Aorta (tissue), 5 donors: ENCODE data around the gene NEGR1. TPM values are rescaled to one million over a fixed set of nuclear protein-coding genes. Genes with fewer than 3 reads are reported as not detected.

Source experiments
- ATAC-seq: fragments of 200-7000 bp; cut with Tn5 transposase; one replicate; pipeline ENCODE4 v1.9.1; 2022; ENCODE audit warnings: moderate library complexity; ENCODE audit not compliant: low FRiP score
- DNase-seq, 2 donors: peaks; one replicate each; pipeline ENCODE4 v3.0.0-alpha.2; 2020
- H3K27ac ChIP-seq, 2 donors: one replicate each; pipeline ENCODE4 v1.5.1; 2013; ENCODE audit warnings: low read length in 2 of 2, mild to moderate bottlenecking in 2 of 2, moderate library complexity in 2 of 2, control low read depth in 1 of 2, inconsistent platforms in 1 of 2, low read depth in 1 of 2
- H3K27me3 ChIP-seq, 2 donors: one replicate each; pipeline ENCODE4 v1.6.1; 2013; ENCODE audit warnings: control low read depth in 1 of 2, low read length in 1 of 2, mild to moderate bottlenecking in 1 of 2, moderate library complexity in 1 of 2; ENCODE audit not compliant: insufficient read depth in 2 of 2, control insufficient read depth in 1 of 2
- H3K36me3 ChIP-seq, 2 donors: one replicate each; pipeline ENCODE4 v1.6.1; 2013; ENCODE audit warnings: control low read depth in 1 of 2, low read length in 1 of 2, mild to moderate bottlenecking in 1 of 2; ENCODE audit not compliant: insufficient read depth in 2 of 2, control insufficient read depth in 1 of 2
- H3K4me1 ChIP-seq, 2 donors: one replicate each; pipeline ENCODE4 v1.6.1; 2013; ENCODE audit warnings: low read length in 2 of 2, control low read depth in 1 of 2, mild to moderate bottlenecking in 1 of 2, moderate library complexity in 1 of 2; ENCODE audit not compliant: insufficient read depth in 2 of 2, control insufficient read depth in 1 of 2
- H3K4me3 ChIP-seq, 2 donors: one replicate each; pipeline ENCODE4 v1.5.1; 2013; ENCODE audit warnings: low read length in 2 of 2, control low read depth in 1 of 2, mild to moderate bottlenecking in 1 of 2
- H3K9me3 ChIP-seq: one replicate; pipeline ENCODE4 v1.6.1; 2013; ENCODE audit warnings: mild to moderate bottlenecking, low read length; ENCODE audit not compliant: control insufficient read depth
- WGBS, 2 donors: extraction: QIAGEN DNeasy Blood & Tissue Kit; methylation state at CpG; one replicate each; pipeline ENCODE4 v1.1.7; 2013; 5-methylcytosine and 5-hydroxymethylcytosine counted together
- intact Hi-C, 2 donors: fragments of 100-400 bp; cut with DNase I; formaldehyde crosslinking; loops; one replicate each; pipeline versions ENCODE4 v1.14.2 to v1.15.0; 2022
- polyA plus RNA-seq, 2 donors: library from polyadenylated mRNA; stranded (reverse); fragments of 200-250 nt; gene quantifications; one replicate each; pipeline ENCODE4 v1.2.3, GENCODE V29; 2013
- total RNA-seq, 2 donors: library from RNA; stranded (reverse); fragmentation: NEBNext Ultra II Directional; extraction: Animal tissue kit (Norgen Biotek cat#: 25700); gene quantifications; one replicate each; pipeline ENCODE4 v1.2.1, GENCODE V29; 2021
- donor health status: healthy with polysubstance abuse.
- donor health status: Bipolar disorder and iron deficiency.
- donor health status: DM: no; HTN: no; CAD: no.
- donor health status: DM: no; HTN: no; CAD: no.
- donor health status: DM: yes; HTN: yes; CAD: no.

NEGR1 gene
- total and polyA plus RNA-seq, 4 donors, result 3.5 to 50.3 (median 18.4) TPM

- no peak for ATAC-seq
- H3K27ac ChIP-seq, result no peak overlapping the region
- no peak for DNase-seq
- 62 to 64% methylated on average over 2 of the region's 2 CpGs for WGBS, 2 donors
- intact Hi-C loops, result no loop called here
- H3K4me3 ChIP-seq, result no peak overlapping the region
- H3K27me3 ChIP-seq, result no peaks in the 10 kb centered on the region
- no peaks in the 10 kb centered on the region for H3K36me3 ChIP-seq
- H3K9me3 ChIP-seq, result no peaks in the 10 kb centered on the region
- no peaks in the 10 kb centered on the region for H3K4me1 ChIP-seq
Measured at GRCh38 chr1:71882637-71883036, 399.7 kb downstream of the NEGR1 start.

DNA sequence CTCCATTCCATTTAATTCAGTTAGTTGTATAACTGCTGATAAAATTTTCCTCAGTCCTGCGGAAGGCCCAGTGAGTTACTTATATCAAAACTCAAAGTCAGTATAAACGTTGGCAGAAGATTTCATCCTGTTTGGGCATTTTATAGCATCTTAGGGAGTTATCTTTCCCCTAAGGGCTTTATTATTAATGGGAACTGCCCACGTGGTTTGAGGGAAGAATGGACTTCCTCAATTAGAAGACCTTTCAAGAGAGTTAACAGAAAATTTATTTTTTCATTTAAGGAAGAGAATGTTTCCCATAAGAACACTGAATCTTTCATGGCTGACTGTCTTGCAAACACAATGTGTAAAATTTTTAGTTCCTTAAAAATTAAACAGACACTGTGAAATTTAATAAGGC is 400.1 kb downstream of the NEGR1 start:
- no peak for ATAC-seq
- no peaks in the 10 kb centered on the region for H3K36me3 ChIP-seq
- intact Hi-C loops, result no loop called here
- no peak overlapping the region for H3K27ac ChIP-seq
- no peaks in the 10 kb centered on the region for H3K27me3 ChIP-seq
- no peak overlapping the region for H3K4me3 ChIP-seq
- DNase-seq, result no peak
- H3K4me1 ChIP-seq, result no peaks in the 10 kb centered on the region
- 52 to 54% methylated on average over 3 of the region's 3 CpGs for WGBS, 2 donors
- no peaks in the 10 kb centered on the region for H3K9me3 ChIP-seq

GRCh38 chr1:71881611-71882010 is 400.7 kb downstream of the NEGR1 start:
- no peaks in the 10 kb centered on the region for H3K9me3 ChIP-seq
- H3K4me3 ChIP-seq, result no peak overlapping the region
- H3K27me3 ChIP-seq, result no peaks in the 10 kb centered on the region
- DNase-seq (no peak), ATAC-seq (no peak)
- no peaks in the 10 kb centered on the region for H3K4me1 ChIP-seq
- no peaks in the 10 kb centered on the region for H3K36me3 ChIP-seq
- H3K27ac ChIP-seq, result no peak overlapping the region
- intact Hi-C loops, result no loop called here

- ATAC-seq (no peak), DNase-seq (no peak)
- H3K4me1 ChIP-seq, result no peaks in the 10 kb centered on the region
- no peak overlapping the region for H3K27ac ChIP-seq
- H3K36me3 ChIP-seq, result no peaks in the 10 kb centered on the region
- intact Hi-C loops, result no loop called here
- no peaks in the 10 kb centered on the region for H3K27me3 ChIP-seq
- H3K4me3 ChIP-seq, result no peak overlapping the region
- no peaks in the 10 kb centered on the region for H3K9me3 ChIP-seq
Measured at GRCh38 chr1:71869326-71869725, 413.0 kb downstream of the NEGR1 start.

- WGBS, 2 donors, result 79 to 86% methylated on average over 2 of the region's 2 CpGs
- intact Hi-C loops, result no loop called here
- Histone ChIP-seq H3K27me3 (no peaks in the 10 kb centered on the region), H3K4me3 (no peak overlapping the region), H3K27ac (no peak overlapping the region), H3K9me3 (no peaks in the 10 kb centered on the region), H3K36me3 (no peaks in the 10 kb centered on the region), H3K4me1 (no peaks in the 10 kb centered on the region)
- ATAC-seq (no peak), DNase-seq (no peak)
Measured at GRCh38 chr1:71862756-71863155, 419.6 kb downstream of the NEGR1 start.

GRCh38 chr1:71861022-71861421 is 421.3 kb downstream of the NEGR1 start:
- H3K4me1 ChIP-seq, result no peaks in the 10 kb centered on the region
- no peak overlapping the region for H3K4me3 ChIP-seq
- DNase-seq, result no peak
- intact Hi-C loops, result no loop called here
- no peak overlapping the region for H3K27ac ChIP-seq
- no peaks in the 10 kb centered on the region for H3K27me3 ChIP-seq
- H3K9me3 ChIP-seq, result no peaks in the 10 kb centered on the region
- no peak for ATAC-seq
- no peaks in the 10 kb centered on the region for H3K36me3 ChIP-seq

GRCh38 chr1:71859806-71860205 is 422.5 kb downstream of the NEGR1 start:
- DNase-seq (no peak), ATAC-seq (no peak)
- Histone ChIP-seq H3K36me3 (no peaks in the 10 kb centered on the region), H3K27ac (no peak overlapping the region), H3K4me3 (no peak overlapping the region), H3K9me3 (no peaks in the 10 kb centered on the region), H3K4me1 (no peaks in the 10 kb centered on the region), H3K27me3 (no peaks in the 10 kb centered on the region)
- WGBS, 2 donors, result 95 to 99% methylated on average over 2 of the region's 2 CpGs
- intact Hi-C loops, result no loop called here

- Histone ChIP-seq H3K36me3 (no peaks in the 10 kb centered on the region), H3K27me3 (no peaks in the 10 kb centered on the region), H3K27ac (no peak overlapping the region), H3K4me3 (no peak overlapping the region), H3K9me3 (no peaks in the 10 kb centered on the region), H3K4me1 (no peaks in the 10 kb centered on the region)
- no peak for DNase-seq
- peak; percentile 53 for ATAC-seq
- intact Hi-C loops, result no loop called here
- 10 to 29% methylated on average over 1 of the region's 1 CpG for WGBS, 2 donors
Measured at GRCh38 chr1:71857862-71858261, 424.5 kb downstream of the NEGR1 start.

GRCh38 chr1:71853360-71853759 is 429.0 kb downstream of the NEGR1 start:
- ATAC-seq, result no peak
- intact Hi-C loops, result no loop called here
- 92 to 93% methylated on average over 2 of the region's 2 CpGs for WGBS, 2 donors
- Histone ChIP-seq H3K36me3 (no peaks in the 10 kb centered on the region), H3K27ac (no peak overlapping the region), H3K9me3 (no peaks in the 10 kb centered on the region), H3K27me3 (no peaks in the 10 kb centered on the region), H3K4me3 (no peak overlapping the region), H3K4me1 (no peaks in the 10 kb centered on the region)
- no peak for DNase-seq
